ENCODE results near the gene GTF2H1. TPM values are rescaled to one million over a fixed set of nuclear protein-coding genes. Genes with fewer than 3 reads are reported as not detected.

GTF2H1 gene
- total and polyA plus RNA-seq, 5 donors, result 14.4 to 26.3 (median 24.1) TPM

DNA sequence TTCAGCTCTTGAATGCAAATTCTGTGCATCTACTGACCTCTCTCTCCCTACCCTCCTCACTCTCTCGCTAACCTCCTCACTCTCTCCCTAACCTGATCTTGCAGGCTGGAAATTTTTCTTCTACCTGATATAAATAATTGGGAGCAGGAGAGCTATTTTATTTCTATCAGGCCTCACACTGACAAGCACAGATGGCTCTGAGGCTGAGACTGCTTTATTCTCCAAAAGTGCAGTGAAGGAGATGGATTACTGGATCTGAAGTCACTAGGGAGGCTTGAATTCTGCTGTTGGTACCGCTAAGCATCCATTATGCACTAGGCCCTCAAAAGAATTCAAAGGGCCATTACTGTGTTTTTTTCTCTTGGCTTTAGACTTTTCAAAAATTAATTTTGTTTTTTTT, 52.6 kb downstream of the GTF2H1 start:
- intact Hi-C loops (cut with DNase I), result no loop called here
- Histone ChIP-seq H3K4me3 (ENCODE audit: low read length) (no peak overlapping the region), H3K4me1 (ENCODE audit: control insufficient read depth, insufficient read depth, low read length) (no peaks in the 10 kb centered on the region), H3K27ac (ENCODE audit: low read length) (no peak overlapping the region), H3K9me3 (ENCODE audit: control insufficient read depth, low read length) (no peaks in the 10 kb centered on the region), H3K27me3 (ENCODE audit: control insufficient read depth, insufficient read depth) (no peaks in the 10 kb centered on the region)
- DNase-seq, result no peak
- no peak for ATAC-seq
- 92% methylated on average over 2 of the region's 2 CpGs for WGBS

DNA sequence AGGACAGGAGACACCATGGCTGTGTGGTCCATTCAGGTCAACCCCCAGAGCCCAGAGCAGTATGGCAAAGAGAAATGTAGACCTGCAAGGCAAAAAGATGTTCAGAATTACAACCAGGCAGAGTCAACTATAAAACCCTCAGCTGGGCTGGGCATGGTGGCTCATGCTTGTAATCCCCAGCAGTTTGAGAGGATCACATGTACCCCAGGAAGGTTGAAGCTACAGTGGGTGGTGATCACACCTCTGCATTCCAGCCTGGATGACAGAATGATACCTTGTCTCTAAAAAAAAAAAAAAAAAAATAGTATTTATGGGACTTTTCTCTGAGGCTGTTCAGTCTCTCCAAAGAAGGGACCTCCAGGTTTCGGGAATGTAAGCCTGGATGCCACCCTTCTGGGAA, 53.6 kb downstream of the GTF2H1 start:
- Histone ChIP-seq H3K27me3 (ENCODE audit: control insufficient read depth, insufficient read depth) (no peaks in the 10 kb centered on the region), H3K4me1 (ENCODE audit: control insufficient read depth, insufficient read depth, low read length) (no peaks in the 10 kb centered on the region), H3K9me3 (ENCODE audit: control insufficient read depth, low read length) (no peaks in the 10 kb centered on the region), H3K4me3 (ENCODE audit: low read length) (no peak overlapping the region), H3K27ac (ENCODE audit: low read length) (no peak overlapping the region)
- intact Hi-C loops (cut with DNase I), result no loop called here
- no peak for DNase-seq
- 98% methylated on average over 1 of the region's 1 CpG for WGBS
- ATAC-seq, result no peak

DNA sequence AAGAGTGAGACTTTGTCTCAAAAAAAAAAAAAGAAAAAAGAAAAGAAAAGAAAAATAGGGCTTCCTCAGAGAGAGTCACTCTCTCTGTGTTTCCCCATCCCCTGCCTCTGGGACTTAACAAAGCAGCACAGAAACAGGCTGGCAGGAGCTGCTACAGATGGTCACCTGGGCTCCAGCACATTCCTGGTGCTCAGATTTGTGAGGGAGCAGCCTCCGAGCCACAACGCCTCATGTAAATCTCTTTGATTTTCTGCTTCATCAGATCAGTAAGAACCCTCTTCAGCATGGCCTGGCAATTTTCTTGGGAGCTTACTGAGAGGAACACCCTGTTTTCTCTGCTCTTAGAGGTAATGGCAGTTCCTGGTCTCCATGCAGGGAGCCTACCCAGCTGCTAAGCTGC, 56.8 kb downstream of the GTF2H1 start:
- Histone ChIP-seq H3K27ac (ENCODE audit: low read length) (no peak overlapping the region), H3K4me3 (ENCODE audit: low read length) (no peak overlapping the region), H3K4me1 (ENCODE audit: control insufficient read depth, insufficient read depth, low read length) (peaks cover 16% of the 10 kb centered on the region), H3K27me3 (ENCODE audit: control insufficient read depth, insufficient read depth) (no peaks in the 10 kb centered on the region), H3K9me3 (ENCODE audit: control insufficient read depth, low read length) (no peaks in the 10 kb centered on the region)
- DNase-seq (no peak), ATAC-seq (no peak)
- intact Hi-C loops (cut with DNase I), result no loop called here
- 66% methylated on average over 2 of the region's 2 CpGs for WGBS

DNA sequence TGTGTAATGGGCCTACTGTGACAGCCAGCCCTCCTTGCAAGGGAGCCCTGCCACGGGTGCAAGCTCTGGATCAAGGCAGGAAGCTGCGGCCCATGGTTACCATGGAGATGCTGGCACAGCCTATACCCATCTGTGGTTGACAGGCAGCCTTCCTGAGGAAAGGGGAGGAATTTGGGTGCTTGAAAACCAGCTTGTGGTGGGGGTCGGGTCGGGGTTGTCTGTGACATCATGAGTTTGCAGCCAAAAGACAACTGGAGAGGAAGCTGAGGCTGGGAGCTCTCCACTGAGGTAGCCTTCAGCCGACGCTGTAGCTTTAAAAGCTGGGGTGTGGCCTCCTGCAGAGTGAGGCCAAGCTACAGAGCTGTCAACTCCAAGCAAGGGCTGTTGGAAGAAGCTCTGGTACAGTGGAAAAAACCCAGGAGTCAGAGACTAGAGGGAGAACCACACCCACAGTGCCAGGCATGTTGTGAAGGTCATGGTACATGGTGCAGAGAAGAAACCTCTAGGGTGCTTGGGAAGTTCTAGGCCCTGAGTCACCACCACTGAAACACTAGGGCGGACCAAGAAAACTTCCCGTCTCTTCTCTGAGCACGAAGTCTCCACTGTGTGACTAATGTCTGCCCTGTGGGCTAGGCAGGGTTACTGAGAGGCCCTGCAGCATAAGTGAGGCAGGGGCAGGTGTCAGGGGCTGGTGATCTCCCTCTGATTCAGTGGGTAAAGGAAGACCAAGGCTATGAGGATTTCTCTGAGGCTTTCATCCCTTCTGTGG, 61.2 kb downstream of the GTF2H1 start:
- 13% methylated on average over 9 of the region's 9 CpGs for WGBS
- ATAC-seq, result peak; percentile 97 to 98

DNA sequence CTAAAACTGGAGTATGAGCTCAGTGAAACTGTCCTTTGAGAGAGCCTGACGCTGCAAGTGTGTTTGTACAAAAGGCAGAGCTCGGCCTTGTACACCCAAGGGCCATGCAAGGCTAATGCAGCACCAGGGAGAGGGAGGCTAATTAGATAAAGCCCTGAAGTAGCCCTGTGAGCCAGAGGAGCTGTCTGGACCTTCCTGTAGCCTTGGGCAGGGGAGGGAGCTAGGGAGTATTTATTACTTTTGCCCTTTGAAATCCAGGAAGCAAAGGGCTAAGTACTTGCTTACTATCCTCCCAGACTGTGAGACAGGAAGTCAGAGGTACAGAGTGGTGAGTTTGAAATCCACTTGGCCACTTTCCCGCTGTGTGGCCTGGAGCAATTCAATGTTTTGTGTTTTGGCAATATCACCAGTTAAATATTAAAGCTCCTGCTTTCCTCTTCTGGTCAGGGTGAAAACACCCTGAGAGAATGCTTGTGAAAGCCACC, 61.8 kb downstream of the GTF2H1 start:
- peak; percentile 87 to 88 for ATAC-seq
- 6% methylated on average over 3 of the region's 3 CpGs for WGBS
- Histone ChIP-seq H3K4me1 (ENCODE audit: control insufficient read depth, insufficient read depth, low read length) (peaks cover 20% of the 10 kb centered on the region), H3K4me3 (ENCODE audit: low read length) (no peak overlapping the region), H3K9me3 (ENCODE audit: control insufficient read depth, low read length) (no peaks in the 10 kb centered on the region), H3K27me3 (ENCODE audit: control insufficient read depth, insufficient read depth) (no peaks in the 10 kb centered on the region), H3K27ac (ENCODE audit: low read length) (peak overlapping the region; percentile 100)
- intact Hi-C loops (cut with DNase I), result no loop called here
- peak; percentile 62 to 82 (median 73) for DNase-seq

More for the DNA sequence above, 61.2 kb downstream of the GTF2H1 start:
- peak; percentile 82 to 92 (median 91) for DNase-seq
- Histone ChIP-seq H3K27me3 (ENCODE audit: control insufficient read depth, insufficient read depth) (no peaks in the 10 kb centered on the region), H3K27ac (ENCODE audit: low read length) (peak overlapping the region; percentile 100), H3K9me3 (ENCODE audit: control insufficient read depth, low read length) (no peaks in the 10 kb centered on the region), H3K4me3 (ENCODE audit: low read length) (no peak overlapping the region), H3K4me1 (ENCODE audit: control insufficient read depth, insufficient read depth, low read length) (peaks cover 20% of the 10 kb centered on the region)
- intact Hi-C loops (cut with DNase I), result no loop called here

DNA sequence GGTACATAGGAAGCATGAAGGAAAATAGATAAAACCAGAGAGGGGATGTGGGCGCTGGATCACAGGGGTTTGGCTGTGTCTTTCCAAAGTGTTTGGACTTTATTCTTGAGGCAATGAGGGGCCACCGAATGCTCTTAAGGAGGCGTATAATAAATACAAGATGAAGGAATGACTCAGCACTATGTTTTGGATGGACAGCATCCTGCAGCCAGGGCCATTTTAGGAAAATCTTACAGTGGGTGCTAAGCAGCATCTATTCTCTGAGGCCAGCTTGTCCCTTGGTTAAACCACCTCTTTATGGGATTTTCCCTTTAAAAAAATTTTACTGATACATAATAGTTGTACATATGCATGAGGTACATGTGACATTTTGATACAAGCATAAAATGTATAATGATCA, 67.7 kb downstream of the GTF2H1 start:
- Histone ChIP-seq H3K4me3 (ENCODE audit: low read length) (no peak overlapping the region), H3K27ac (ENCODE audit: low read length) (no peak overlapping the region), H3K4me1 (ENCODE audit: control insufficient read depth, insufficient read depth, low read length) (no peaks in the 10 kb centered on the region), H3K27me3 (ENCODE audit: control insufficient read depth, insufficient read depth) (no peaks in the 10 kb centered on the region), H3K9me3 (ENCODE audit: control insufficient read depth, low read length) (no peaks in the 10 kb centered on the region)
- ATAC-seq, result no peak
- 90% methylated on average over 3 of the region's 3 CpGs for WGBS
- intact Hi-C loops (cut with DNase I), result loop anchor here in 1 of 4 donors (10.0 kb wide), 1 partner anchor 135 kb away; the partner anchor contains the start of gene TSG101
- DNase-seq, result no peak

GRCh38 chr11:18392434-18393321, 70.3 kb downstream of the GTF2H1 start:
- ATAC-seq, result no peak
- intact Hi-C loops (cut with DNase I), result loop anchor here in 1 of 4 donors (10.0 kb wide), 1 partner anchor 132 kb away; the partner anchor contains the start of gene TSG101
- H3K27ac ChIP-seq (ENCODE audit: low read length), result no peak overlapping the region
- whole genome bisulfite sequencing, result 87% methylated on average over 4 of the region's 4 CpGs
- H3K4me3 ChIP-seq (ENCODE audit: low read length), result no peak overlapping the region
- H3K27me3 ChIP-seq (ENCODE audit: control insufficient read depth, insufficient read depth), result no peaks in the 10 kb centered on the region
- no peaks in the 10 kb centered on the region for H3K9me3 ChIP-seq (ENCODE audit: control insufficient read depth, low read length)
- H3K4me1 ChIP-seq (ENCODE audit: control insufficient read depth, insufficient read depth, low read length), result no peaks in the 10 kb centered on the region
- DNase-seq, result no peak

DNA sequence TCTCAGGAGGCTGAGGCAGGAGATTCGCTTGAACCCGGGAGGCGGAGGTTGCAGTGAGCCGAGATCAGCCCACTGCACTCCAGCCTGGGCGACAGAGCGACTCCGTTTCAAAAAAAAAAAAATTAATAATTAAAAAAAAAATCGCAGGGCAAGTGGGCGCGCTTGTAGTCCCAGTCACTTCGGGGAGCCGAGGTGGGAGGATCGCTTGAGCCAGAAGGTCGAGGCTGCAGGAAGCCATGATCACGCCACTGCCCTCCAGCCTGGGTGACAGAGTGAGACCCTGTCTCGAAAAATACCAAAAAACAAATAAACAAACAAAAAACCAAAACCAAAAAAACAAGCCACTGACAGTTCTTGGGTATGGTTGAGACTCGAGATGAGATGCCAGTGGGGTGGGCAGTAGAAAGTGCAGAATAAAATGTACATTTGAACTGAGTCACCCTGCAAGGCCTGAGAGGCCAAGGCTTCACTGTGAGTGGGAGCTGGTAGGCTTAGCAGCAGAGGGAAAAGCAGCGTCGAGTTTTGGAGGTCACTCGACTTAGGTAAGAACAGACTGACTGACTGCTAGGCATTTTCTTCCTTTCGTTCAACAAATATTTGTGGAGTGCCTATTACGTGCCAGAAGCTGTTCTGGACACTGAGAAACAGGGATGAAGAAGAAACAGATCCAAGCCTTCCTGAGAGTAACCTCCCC, 71.4 kb downstream of the GTF2H1 start:
- Histone ChIP-seq H3K4me3 (ENCODE audit: low read length) (peak overlapping the region; percentile 89), H3K27ac (ENCODE audit: low read length) (peak overlapping the region; percentile 89), H3K4me1 (ENCODE audit: control insufficient read depth, insufficient read depth, low read length) (no peaks in the 10 kb centered on the region), H3K27me3 (ENCODE audit: control insufficient read depth, insufficient read depth) (no peaks in the 10 kb centered on the region), H3K9me3 (ENCODE audit: control insufficient read depth, low read length) (no peaks in the 10 kb centered on the region)
- DNase-seq (peak in 1 of 3 donors; percentile 53), ATAC-seq (peak in 1 of 2 donors; percentile 0)
- intact Hi-C loops (cut with DNase I), result loop anchor here in 1 of 4 donors (10.0 kb wide), 1 partner anchor 131 kb away; the partner anchor contains the start of gene TSG101
- 76% methylated on average over 22 of the region's 22 CpGs for WGBS

- ATAC-seq (peak; percentile 92 to 93), DNase-seq (peak; percentile 99 to 100 (median 100))
- intact Hi-C loops (cut with DNase I), result loop anchor here in 1 of 4 donors (10.0 kb wide), 1 partner anchor 130 kb away; the partner anchor contains the start of gene TSG101
- no peaks in the 10 kb centered on the region for H3K4me1 ChIP-seq (ENCODE audit: control insufficient read depth, insufficient read depth, low read length)
- H3K27ac ChIP-seq (ENCODE audit: low read length), result peak within 1 kb of the TSS; percentile 94
- H3K9me3 ChIP-seq (ENCODE audit: control insufficient read depth, low read length), result no peaks in the 10 kb centered on the region
- no peaks in the 10 kb centered on the region for H3K27me3 ChIP-seq (ENCODE audit: control insufficient read depth, insufficient read depth)
- H3K4me3 ChIP-seq (ENCODE audit: low read length), result peak within 1 kb of the TSS; percentile 89
- under 1% methylated on average over 60 of the region's 60 CpGs for WGBS
These were observed 72.0 kb downstream of the GTF2H1 start, which contains the start of gene LDHA for GRCh38 chr11:18394275-18394927. TSS of gene LDHA (plus strand) at chr11:18394563. CDS start at chr11:18396843, 2,280 bp downstream.

Measured in right cardiac atrium (tissue), 5 donors.